Measurements from ENCODE around the gene PRSS16. TPM values are rescaled to one million over a fixed set of nuclear protein-coding genes. Genes with fewer than 3 reads are reported as not detected.
"Not testable (repeated sequence)": the region's sequence is repeated elsewhere in the genome, so short reads cannot be mapped to it uniquely, and the experiment has no call there.

Gene PRSS16
- under 1 TPM; 0.11 to 0.50 TPM for total RNA-seq
- 1 to 10 TPM; 1.0 to 1.3 TPM for polyA plus RNA-seq (ENCODE audit: insufficient read length in 2 of 2)
- long read RNA-seq, donor 1 = 0 reads
- long read RNA-seq, donor 2 = 0 reads
- long read RNA-seq, donor 3 = 0 reads
- long read RNA-seq, donor 4 = 0 reads

GRCh38 chr6:27247133-27247836, at the start of gene PRSS16:
TSS of gene PRSS16 (plus strand) at chr6:27247701. CDS start at chr6:27247738, 37 bp downstream.
- H3K9me3 ChIP-seq (ENCODE audit: control insufficient read depth, insufficient read depth, low read length) = peaks cover 2% of the 10 kb centered on the region
- no peak within 1 kb of the TSS for H3K27ac ChIP-seq (ENCODE audit: low read depth, low read length)
- WGBS (ENCODE audit: insufficient coverage) = 69% methylated on average over 12 of the region's 12 CpGs
- peaks cover 17% of the 10 kb centered on the region for H3K4me1 ChIP-seq (ENCODE audit: control insufficient read depth, insufficient read depth, low read length)
- no peak for DNase-seq (ENCODE audit: low read depth in 4 of 6, low spot score in 6 of 6)
- no peaks in the 10 kb centered on the region for H3K36me3 ChIP-seq (ENCODE audit: control insufficient read depth, insufficient read depth, low read length)
- H3K4me3 ChIP-seq (ENCODE audit: low read depth, low read length) = no peak within 1 kb of the TSS
- H3K27me3 ChIP-seq (ENCODE audit: control insufficient read depth, insufficient read depth, low read length) = peaks cover 76% of the 10 kb centered on the region

GRCh38 chr6:27205375-27206278, 41.9 kb upstream of the PRSS16 start:
- peaks cover 6% of the 10 kb centered on the region for H3K4me1 ChIP-seq (ENCODE audit: control insufficient read depth, insufficient read depth, low read length)
- WGBS (ENCODE audit: insufficient coverage) = 32% methylated on average over 11 of the region's 32 CpGs
- H3K27me3 ChIP-seq (ENCODE audit: control insufficient read depth, insufficient read depth, low read length) = peaks cover 29% of the 10 kb centered on the region
- H3K27ac ChIP-seq (ENCODE audit: low read depth, low read length) = no peak overlapping the region
- H3K9me3 ChIP-seq (ENCODE audit: control insufficient read depth, insufficient read depth, low read length) = no peaks in the 10 kb centered on the region
- no peaks in the 10 kb centered on the region for H3K36me3 ChIP-seq (ENCODE audit: control insufficient read depth, insufficient read depth, low read length)
- peak in 1 of 6 donors; percentile 44 for DNase-seq (ENCODE audit: low read depth in 4 of 6, low spot score in 6 of 6)
- no peak overlapping the region for H3K4me3 ChIP-seq (ENCODE audit: low read depth, low read length)

- H3K4me3 ChIP-seq (ENCODE audit: low read depth, low read length) = no peak overlapping the region
- no peaks in the 10 kb centered on the region for H3K9me3 ChIP-seq (ENCODE audit: control insufficient read depth, insufficient read depth, low read length)
- H3K27me3 ChIP-seq (ENCODE audit: control insufficient read depth, insufficient read depth, low read length) = peaks cover 29% of the 10 kb centered on the region
- no peaks in the 10 kb centered on the region for H3K36me3 ChIP-seq (ENCODE audit: control insufficient read depth, insufficient read depth, low read length)
- no peak for DNase-seq (ENCODE audit: low read depth in 4 of 6, low spot score in 6 of 6)
- H3K27ac ChIP-seq (ENCODE audit: low read depth, low read length) = no peak overlapping the region
- H3K4me1 ChIP-seq (ENCODE audit: control insufficient read depth, insufficient read depth, low read length) = peaks cover 6% of the 10 kb centered on the region
These were observed 40.7 kb upstream of the PRSS16 start for GRCh38 chr6:27206806-27207205.

GRCh38 chr6:27208042-27208441, 39.5 kb upstream of the PRSS16 start:
- H3K27me3 ChIP-seq (ENCODE audit: control insufficient read depth, insufficient read depth, low read length) = peaks cover 32% of the 10 kb centered on the region
- no peak overlapping the region for H3K4me3 ChIP-seq (ENCODE audit: low read depth, low read length)
- H3K27ac ChIP-seq (ENCODE audit: low read depth, low read length) = no peak overlapping the region
- H3K9me3 ChIP-seq (ENCODE audit: control insufficient read depth, insufficient read depth, low read length) = no peaks in the 10 kb centered on the region
- H3K36me3 ChIP-seq (ENCODE audit: control insufficient read depth, insufficient read depth, low read length) = no peaks in the 10 kb centered on the region
- peaks cover 6% of the 10 kb centered on the region for H3K4me1 ChIP-seq (ENCODE audit: control insufficient read depth, insufficient read depth, low read length)
- 83% methylated on average over 1 of the region's 2 CpGs for WGBS (ENCODE audit: insufficient coverage)
- no peak for DNase-seq (ENCODE audit: low read depth in 4 of 6, low spot score in 6 of 6)

- peaks cover 9% of the 10 kb centered on the region for H3K4me1 ChIP-seq (ENCODE audit: control insufficient read depth, insufficient read depth, low read length)
- WGBS (ENCODE audit: insufficient coverage) = 100% methylated on average over 1 of the region's 2 CpGs
- peaks cover 1% of the 10 kb centered on the region for H3K9me3 ChIP-seq (ENCODE audit: control insufficient read depth, insufficient read depth, low read length)
- H3K36me3 ChIP-seq (ENCODE audit: control insufficient read depth, insufficient read depth, low read length) = no peaks in the 10 kb centered on the region
- H3K27ac ChIP-seq (ENCODE audit: low read depth, low read length) = no peak overlapping the region
- no peak for DNase-seq (ENCODE audit: low read depth in 4 of 6, low spot score in 6 of 6)
- no peak overlapping the region for H3K4me3 ChIP-seq (ENCODE audit: low read depth, low read length)
- peaks cover 40% of the 10 kb centered on the region for H3K27me3 ChIP-seq (ENCODE audit: control insufficient read depth, insufficient read depth, low read length)
These were observed 38.3 kb upstream of the PRSS16 start for GRCh38 chr6:27209196-27209595.

GRCh38 chr6:27209659-27210269, 37.7 kb upstream of the PRSS16 start:
- Histone ChIP-seq H3K27me3 (ENCODE audit: control insufficient read depth, insufficient read depth, low read length) (peaks cover 44% of the 10 kb centered on the region), H3K9me3 (ENCODE audit: control insufficient read depth, insufficient read depth, low read length) (peaks cover 1% of the 10 kb centered on the region), H3K4me1 (ENCODE audit: control insufficient read depth, insufficient read depth, low read length) (peaks cover 11% of the 10 kb centered on the region), H3K4me3 (ENCODE audit: low read depth, low read length) (no peak overlapping the region), H3K27ac (ENCODE audit: low read depth, low read length) (no peak overlapping the region), H3K36me3 (ENCODE audit: control insufficient read depth, insufficient read depth, low read length) (no peaks in the 10 kb centered on the region)
- WGBS (ENCODE audit: insufficient coverage) = 69% methylated on average over 14 of the region's 18 CpGs
- DNase-seq (ENCODE audit: low read depth in 4 of 6, low spot score in 6 of 6) = no peak

GRCh38 chr6:27213091-27213517, 34.4 kb upstream of the PRSS16 start:
- DNase-seq (ENCODE audit: low read depth in 4 of 6, low spot score in 6 of 6); H3K4me1 ChIP-seq (ENCODE audit: control insufficient read depth, insufficient read depth, low read length); H3K36me3 ChIP-seq (ENCODE audit: control insufficient read depth, insufficient read depth, low read length); H3K9me3 ChIP-seq (ENCODE audit: control insufficient read depth, insufficient read depth, low read length); H3K4me3 ChIP-seq (ENCODE audit: low read depth, low read length); H3K27ac ChIP-seq (ENCODE audit: low read depth, low read length): not testable (repeated sequence)
- H3K27me3 ChIP-seq (ENCODE audit: control insufficient read depth, insufficient read depth, low read length) = peaks cover 34% of the 10 kb centered on the region
- 82% methylated on average over 9 of the region's 15 CpGs for WGBS (ENCODE audit: insufficient coverage)

GRCh38 chr6:27213544-27214125, 33.9 kb upstream of the PRSS16 start:
- Histone ChIP-seq H3K27me3 (ENCODE audit: control insufficient read depth, insufficient read depth, low read length) (peaks cover 37% of the 10 kb centered on the region), H3K9me3 (ENCODE audit: control insufficient read depth, insufficient read depth, low read length) (peaks cover 1% of the 10 kb centered on the region), H3K4me3 (ENCODE audit: low read depth, low read length) (no peak overlapping the region), H3K4me1 (ENCODE audit: control insufficient read depth, insufficient read depth, low read length) (peaks cover 7% of the 10 kb centered on the region), H3K36me3 (ENCODE audit: control insufficient read depth, insufficient read depth, low read length) (no peaks in the 10 kb centered on the region), H3K27ac (ENCODE audit: low read depth, low read length) (no peak overlapping the region)
- peak in 1 of 6 donors; percentile 19 for DNase-seq (ENCODE audit: low read depth in 4 of 6, low spot score in 6 of 6)
- WGBS (ENCODE audit: insufficient coverage) = 25% methylated on average over 19 of the region's 29 CpGs

GRCh38 chr6:27214126-27214601, 33.3 kb upstream of the PRSS16 start:
- 26% methylated on average over 18 of the region's 19 CpGs for WGBS (ENCODE audit: insufficient coverage)

More at GRCh38 chr6:27214126-27214601, 33.3 kb upstream of the PRSS16 start:
- Histone ChIP-seq H3K27me3 (ENCODE audit: control insufficient read depth, insufficient read depth, low read length) (peaks cover 37% of the 10 kb centered on the region), H3K4me1 (ENCODE audit: control insufficient read depth, insufficient read depth, low read length) (peaks cover 7% of the 10 kb centered on the region), H3K9me3 (ENCODE audit: control insufficient read depth, insufficient read depth, low read length) (peaks cover 1% of the 10 kb centered on the region), H3K36me3 (ENCODE audit: control insufficient read depth, insufficient read depth, low read length) (no peaks in the 10 kb centered on the region), H3K4me3 (ENCODE audit: low read depth, low read length) (no peak overlapping the region), H3K27ac (ENCODE audit: low read depth, low read length) (no peak overlapping the region)
- DNase-seq (ENCODE audit: low read depth in 4 of 6, low spot score in 6 of 6) = no peak

All from spinal cord (tissue), 10 donors.